GM23248 (cell line): Measurements from ENCODE around the gene CACNA1I.

ENCODE experiments used
- EZH2 ChIP-seq: fragments of 200-600 bp; sonication (generic); IDR thresholded peaks from 2 replicates; pipeline ENCODE4 v1.6.1; 2018; ENCODE audit warnings: antibody characterized with exemption, mild to moderate bottlenecking; ENCODE audit not compliant: insufficient read depth, poor library complexity, severe bottlenecking
- EZH2phosphoT487 ChIP-seq: fragments of 200-600 bp; sonication (generic); IDR thresholded peaks from 2 replicates; pipeline ENCODE4 v1.6.1; 2018; ENCODE audit warnings: antibody characterized with exemption, moderate library complexity, mild to moderate bottlenecking, low read depth; ENCODE audit not compliant: insufficient read depth

DNA sequence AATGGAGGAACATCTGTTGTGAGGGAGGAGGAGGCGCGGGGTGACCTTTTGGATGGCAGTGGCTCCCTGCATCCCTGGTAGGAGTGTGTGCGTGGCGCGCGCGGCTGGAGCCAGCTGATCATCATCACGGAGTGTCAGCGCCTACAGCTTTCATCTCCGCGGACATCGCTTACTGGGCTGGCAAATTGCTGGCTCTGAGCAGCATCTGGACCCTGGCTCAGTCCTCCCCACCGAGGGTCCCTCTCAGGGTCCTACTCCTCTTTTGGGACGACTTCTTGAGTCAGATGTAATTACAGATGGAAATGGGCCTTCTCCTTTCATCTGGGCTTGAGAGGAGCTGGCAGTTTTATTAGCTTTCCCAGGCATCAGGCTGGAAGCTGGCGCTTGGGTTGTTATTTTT lies 85.3 kb downstream of the CACNA1I start:
- TF ChIP-seq EZH2: no peak
- TF ChIP-seq EZH2phosphoT487: no peak
